ENCODE data around the gene PPP1R16B. TPM values are rescaled to one million over a fixed set of nuclear protein-coding genes. Genes with fewer than 3 reads are reported as not detected.

PPP1R16B gene
- total RNA-seq (2014; rRNA removed; shearing (Covaris generic)): under 0.01 TPM in 1 of 2 replicates, not detected in the other

DNA sequence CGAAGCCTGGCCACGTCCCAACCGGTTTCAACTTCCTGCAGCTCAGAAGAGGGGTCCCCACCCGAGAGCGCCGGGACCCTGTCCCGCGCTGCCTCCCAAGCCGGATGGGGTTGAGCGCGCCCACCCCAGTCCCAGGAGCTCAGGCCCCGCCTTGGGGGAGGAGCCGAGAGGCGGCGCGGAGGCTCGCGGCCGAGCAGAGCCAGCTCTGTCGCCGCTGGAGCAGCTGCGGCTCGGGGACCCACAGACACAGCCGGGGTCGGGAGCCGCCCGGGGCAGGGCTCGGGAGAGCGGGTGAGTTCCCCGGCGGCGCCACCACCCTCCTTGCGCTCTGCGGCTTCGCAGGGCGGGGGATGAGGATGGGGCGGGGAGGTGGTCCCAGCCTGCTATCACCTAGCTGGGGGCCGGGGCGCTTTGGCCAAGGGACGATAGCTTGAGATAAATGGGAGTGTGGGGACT is at the start of gene PPP1R16B:
TSS of gene PPP1R16B (plus strand) at position 196 of the 456 bp plus-strand sequence. CDS start 30,229 bp downstream, outside the sequence.
- DNase-seq (ENCODE audit: low read depth): peak; percentile 53

DNA sequence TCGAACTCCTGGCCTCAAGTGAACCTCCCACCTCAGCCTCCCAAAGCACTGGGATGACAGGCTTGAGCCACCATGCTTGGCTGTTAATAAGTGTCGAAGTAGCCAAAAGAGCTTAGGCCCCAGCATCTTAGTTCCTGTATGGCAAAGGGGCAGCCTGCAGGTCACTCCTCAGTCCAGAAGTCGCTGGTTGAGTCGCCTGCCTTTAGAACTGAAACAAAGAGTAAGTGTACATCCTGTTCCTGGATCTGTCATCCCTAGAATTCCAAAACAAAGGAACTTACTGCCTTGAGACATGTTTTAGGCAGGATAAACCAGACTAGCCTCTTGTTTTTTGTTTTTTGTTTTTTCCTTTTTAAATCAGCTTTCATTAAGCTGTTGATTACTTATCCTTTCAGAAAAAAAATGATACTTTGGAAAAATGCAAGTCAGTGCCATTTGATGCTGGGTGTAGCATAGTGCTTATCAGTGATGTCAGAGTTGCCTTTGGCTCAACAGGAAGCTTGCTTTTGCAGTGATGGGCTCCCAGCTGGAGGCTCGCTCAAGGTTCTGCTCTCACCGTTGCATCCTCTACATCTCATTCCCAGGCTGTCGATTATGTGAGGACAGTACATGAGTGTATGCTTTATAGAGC is 48.2 kb upstream of the PPP1R16B start:
- no peak for DNase-seq (ENCODE audit: low read depth)

DNA sequence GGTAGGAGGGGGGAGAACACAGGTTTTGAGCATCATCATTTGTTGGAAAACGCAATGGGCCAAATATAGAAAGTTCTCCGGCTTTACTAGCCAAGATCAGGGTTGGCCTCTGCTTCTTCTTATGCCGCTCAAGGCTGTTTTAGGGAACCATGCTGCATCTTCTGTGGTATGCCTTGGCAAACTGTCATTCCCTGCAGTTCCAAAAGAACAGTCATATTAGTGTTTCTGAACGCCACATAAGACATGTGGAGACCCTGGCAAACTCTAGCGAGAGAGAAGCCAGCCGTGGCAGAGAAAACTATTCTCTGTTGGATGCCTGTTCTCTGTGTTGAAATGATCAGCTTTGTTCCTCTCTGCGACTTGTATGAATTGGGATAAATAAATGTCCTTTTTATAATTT is 46.4 kb upstream of the PPP1R16B start:
- no peak for DNase-seq (ENCODE audit: low read depth)

DNA sequence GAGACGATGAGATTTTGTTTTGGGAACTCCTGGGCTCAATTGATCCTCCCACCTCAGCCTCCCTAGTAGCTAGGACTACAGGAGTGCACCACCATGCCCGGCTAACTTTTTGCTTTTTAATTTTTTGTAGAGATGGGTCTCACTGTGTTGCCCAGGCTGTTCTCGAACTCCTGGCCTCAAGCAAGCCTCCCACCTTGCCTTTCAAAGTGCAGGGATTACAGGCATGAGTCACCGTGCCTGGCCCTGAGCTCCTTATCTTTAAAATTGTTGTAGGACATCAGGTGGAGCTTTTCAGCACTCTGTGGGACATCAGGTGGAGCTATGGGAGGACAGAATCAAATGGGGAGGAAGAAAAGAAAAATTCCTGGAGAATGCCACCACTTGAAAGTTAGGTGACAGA is 44.5 kb upstream of the PPP1R16B start:
- no peak for DNase-seq (ENCODE audit: low read depth)

DNA sequence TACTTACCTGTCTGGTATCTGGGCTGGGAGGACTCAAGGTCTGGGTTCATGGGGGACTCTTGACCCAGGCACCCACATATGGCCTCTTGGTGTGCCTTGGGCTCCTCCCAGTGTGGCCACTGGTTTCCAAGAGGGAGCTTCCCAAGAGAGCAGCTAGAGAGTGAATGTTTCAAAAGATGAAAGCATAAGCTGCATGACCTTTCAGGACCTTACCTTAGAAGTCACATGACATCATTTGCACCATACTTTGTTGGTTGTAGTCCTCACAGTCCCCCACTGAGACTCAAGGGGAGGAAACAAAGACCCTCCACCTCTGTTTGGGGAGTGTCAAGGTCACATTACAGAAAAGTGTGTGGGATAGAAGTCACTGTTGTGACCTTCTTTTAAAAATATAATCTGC is 43.3 kb upstream of the PPP1R16B start:
- no peak for DNase-seq (ENCODE audit: low read depth)

DNA sequence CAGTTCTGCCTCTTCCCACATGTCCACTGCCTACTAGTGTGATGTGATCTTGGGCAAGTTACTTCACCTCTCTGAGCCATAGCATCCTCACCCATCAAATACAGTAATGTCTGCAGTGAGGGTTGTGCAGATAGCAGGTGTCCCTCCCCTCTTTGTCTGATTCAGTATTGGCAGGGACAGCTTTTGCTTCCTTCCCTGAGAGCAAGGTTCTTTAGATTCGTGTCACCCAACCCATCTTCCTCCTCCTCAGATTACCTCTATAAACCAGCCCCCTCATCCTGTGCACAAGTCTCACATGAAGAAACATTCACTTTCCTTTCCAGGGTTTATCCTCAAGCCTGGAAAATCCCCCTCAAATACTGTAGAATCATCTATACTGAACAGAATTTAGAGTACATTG is 41.9 kb upstream of the PPP1R16B start:
- DNase-seq (ENCODE audit: low read depth): no peak

DNA sequence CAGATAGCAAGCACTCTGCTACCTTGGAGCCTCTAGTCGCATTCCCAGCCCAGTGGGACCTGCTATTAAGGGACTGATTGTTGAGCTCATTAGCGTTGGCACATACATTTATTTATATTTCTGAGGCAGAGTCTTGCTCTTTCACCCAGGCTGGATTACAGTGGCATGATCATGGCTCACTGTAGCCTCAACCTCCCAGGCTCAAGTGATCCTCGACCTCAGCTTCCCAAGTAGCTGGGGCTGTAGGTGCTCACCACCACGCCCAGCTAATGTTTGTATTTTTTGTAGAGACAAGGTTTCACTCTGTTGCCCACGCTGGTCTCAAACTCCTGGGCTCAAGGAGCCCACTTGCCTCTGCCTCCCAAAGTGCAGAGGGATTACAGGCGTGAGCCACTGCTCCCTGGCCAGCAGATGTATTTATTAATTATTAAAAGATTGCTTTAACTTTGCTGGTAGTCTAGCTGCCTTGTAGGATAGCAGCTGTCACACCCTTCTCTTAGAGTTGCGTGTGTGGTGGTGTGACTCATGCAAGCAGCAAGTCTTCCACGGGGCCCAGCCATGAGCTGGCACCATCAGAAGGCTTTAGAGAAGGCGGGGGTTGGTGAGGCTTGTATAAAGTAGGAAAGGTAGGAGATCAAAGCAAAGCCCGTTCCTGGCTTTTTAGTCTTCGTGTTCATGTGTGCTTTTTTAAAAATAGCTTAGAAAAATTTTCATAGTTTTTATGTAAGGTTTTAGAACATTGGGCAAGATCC is 40.8 kb upstream of the PPP1R16B start:
- DNase-seq (ENCODE audit: low read depth): peak; percentile 85

DNA sequence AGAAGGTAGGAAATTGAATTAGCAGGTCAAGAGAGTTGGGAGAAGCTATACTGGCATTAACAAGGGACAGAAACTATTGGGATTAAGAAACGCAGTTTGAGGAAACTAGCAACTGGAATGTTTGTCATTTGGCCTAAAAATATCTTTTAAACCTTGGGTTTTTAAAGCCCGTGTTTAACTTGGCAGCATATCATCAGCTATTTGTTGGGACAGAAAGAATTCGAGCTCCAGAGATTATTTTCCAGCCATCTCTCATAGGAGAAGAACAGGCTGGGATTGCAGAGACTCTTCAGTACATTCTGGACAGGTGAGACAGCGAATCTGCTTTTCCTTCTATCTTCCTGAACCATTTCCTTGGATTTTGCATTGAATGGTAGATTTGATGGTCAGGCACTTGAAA is 39.4 kb upstream of the PPP1R16B start:
- no peak for DNase-seq (ENCODE audit: low read depth)

DNA sequence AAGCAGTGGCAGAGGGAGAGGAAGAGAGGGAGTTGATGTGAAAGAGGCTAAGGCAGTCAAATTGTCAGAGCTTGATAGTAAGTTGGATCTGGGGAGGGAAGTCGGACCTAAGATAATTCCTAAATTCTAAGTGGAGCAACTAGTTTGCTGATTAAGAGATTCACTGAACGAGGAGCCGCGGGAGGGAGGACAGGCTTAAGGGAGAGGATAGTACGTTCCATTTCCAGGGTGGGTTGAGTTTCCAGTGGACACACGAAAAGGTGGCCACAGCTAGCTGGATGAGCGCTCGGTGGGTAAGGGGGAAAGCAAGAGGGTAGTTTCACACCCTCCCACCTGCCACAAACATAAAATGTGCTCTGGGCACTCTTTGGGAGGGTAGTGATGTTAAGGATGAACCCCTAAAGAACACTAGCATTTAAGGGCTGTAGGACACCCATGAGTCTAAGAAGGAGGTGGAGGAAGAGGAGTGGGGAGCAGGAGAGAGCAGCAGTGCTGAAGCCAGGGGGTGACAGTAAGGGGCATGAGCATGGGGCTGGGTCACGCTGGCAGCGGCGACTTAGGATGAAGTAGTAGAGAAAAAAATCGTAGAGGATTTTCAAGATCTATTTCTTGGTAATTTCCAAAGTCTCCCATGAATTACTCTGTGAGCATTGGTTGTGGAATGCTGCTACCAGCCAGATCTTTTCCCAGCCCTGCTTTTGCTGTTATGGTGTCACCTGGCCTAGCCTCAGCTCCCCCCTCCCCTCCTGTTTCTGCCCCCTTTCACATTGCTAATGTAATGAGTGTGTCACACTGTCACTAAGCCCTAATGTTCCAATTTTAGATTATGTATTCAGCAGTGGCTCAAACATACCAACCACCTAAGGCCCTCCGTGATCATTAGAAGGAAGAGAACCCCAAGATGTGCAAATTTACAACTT is 35.9 kb upstream of the PPP1R16B start:
- DNase-seq (ENCODE audit: low read depth): no peak

DNA sequence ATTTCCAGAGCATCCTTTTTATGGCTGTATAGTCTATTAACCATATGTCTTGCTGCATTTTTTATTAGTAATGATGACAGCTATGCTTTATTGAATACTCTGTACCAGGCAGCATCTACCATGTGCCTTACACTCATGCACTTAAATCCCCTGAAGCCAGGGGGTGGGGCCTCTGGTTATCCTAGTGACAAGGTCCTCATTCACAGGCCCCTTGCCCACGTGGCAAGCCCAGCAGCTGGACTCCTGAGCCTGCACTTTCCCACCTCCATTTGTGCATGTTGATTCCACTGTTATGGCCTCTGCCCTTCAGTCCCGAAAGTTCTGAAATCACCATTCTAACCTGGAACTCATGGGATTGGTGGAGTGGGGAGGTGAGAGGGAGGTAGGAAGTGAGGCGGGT is 35.0 kb upstream of the PPP1R16B start:
- no peak for DNase-seq (ENCODE audit: low read depth)

DNA sequence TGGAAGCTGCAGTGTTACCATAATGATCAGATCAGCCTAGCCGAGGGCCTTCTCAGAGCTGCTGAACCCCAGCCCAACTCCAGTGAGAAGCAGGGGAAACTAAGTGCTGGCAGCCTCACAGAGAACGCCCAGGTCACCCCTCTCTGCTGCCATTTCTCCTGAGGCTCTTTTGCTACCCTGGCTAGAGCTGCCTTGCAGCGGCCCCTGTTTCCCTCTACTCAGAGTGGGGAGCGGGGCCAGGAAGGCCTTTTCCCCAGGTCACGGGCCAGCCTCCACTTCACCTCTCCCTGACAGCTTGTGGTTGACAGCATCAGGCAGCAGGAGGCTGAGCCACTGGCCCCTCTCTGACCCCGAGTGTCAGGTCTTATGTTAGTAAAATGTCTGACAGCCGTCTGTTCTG is 34.5 kb upstream of the PPP1R16B start:
- DNase-seq (ENCODE audit: low read depth): no peak

DNA sequence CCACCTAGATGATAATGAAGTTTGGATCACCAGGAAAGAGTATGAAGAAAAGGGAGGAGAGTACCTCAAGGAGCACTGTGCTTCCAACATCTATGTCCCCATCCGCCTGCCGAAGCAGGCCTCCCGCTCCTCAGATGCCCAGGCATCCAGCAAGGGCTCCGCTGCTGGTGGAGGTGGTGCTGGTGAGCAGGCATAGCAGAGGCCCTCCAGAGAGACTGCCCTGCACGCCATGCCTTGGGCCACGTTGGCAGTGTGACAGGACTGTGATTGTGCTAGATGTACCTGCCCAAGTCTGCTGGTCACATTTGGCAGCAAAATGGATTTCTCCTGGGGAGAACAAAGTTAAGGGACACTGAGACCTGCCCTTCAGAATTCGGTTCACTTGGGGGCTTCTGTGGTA is 33.9 kb upstream of the PPP1R16B start:
- no peak for DNase-seq (ENCODE audit: low read depth)

DNA sequence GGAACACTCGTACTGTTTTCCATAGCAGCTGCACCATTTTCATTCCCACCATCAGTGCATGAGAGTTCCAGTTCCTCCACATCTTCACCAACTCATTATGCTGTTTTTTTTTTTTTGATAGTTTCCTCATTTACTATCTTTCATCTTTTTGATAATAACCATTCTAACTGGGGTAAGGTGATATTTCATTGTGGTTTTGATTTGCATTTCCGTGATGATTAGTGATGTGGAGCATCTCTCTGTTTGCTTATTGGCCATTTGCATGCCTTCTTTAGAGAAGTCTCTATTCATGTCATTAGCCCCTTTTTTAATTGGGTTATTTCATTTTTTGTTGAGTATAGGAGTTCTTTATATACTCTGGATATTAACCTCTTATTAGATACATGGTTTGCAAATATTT is 31.3 kb upstream of the PPP1R16B start:
- DNase-seq (ENCODE audit: low read depth): no peak

DNA sequence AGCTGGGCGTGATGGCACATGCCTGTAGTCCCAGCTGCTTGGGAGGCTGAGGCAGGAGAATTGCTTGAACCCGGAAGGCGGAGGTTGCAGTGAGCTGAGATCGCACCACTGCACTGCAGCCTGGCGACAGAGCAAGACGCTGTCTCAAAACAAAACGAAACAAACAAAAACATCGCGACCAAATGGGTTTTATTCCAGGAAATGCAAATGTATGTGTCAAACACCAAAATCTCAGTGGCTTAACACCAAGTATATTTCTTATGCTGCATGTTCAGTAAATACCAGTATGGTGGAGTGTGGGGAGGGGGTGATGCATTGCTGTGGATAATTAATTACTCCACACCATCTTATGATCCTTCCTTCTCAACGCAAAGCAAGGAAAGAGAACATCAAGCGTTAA is 29.1 kb upstream of the PPP1R16B start:
- DNase-seq (ENCODE audit: low read depth): no peak

DNA sequence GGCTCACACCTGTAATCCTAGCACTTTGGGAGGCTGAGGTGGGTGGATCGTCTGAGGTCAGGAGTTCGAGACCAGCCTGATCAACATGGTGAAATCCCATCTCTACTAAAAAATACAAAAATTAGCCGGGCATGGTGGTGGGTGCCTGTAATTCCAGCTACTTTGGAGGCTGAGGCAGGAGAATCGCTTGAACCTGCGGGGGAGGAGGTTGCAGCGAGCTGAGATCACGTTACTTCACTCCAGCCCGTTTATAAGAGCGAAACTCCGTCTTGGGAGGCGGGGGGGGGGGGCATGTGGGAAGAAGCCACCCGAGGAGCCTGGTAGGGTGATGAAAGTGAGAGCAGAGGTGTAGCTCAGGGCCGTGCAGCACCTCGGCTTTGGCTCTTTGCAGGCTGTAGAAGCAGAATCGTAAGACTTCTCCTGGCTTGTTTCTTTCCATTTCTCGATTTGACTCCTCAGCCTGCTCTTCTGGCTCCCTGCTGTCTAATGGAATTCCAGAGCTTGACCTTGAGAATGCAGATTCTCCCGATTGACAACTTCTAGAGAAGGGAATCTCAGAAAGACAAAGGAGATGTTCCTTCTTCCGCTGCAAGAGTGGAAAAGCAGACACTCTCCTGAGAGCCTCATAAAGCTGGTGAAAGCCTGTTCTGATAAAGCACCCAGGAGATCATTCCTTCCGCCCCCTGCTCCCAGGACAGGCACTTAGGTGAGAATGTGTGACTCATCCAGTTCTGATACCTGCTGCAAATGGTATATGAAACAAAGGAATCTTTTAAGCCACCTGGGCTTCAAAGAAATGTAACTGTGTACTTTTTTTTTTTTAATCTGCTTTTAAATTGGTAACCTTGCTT is 26.0 kb upstream of the PPP1R16B start:
- DNase-seq (ENCODE audit: low read depth): no peak

DNA sequence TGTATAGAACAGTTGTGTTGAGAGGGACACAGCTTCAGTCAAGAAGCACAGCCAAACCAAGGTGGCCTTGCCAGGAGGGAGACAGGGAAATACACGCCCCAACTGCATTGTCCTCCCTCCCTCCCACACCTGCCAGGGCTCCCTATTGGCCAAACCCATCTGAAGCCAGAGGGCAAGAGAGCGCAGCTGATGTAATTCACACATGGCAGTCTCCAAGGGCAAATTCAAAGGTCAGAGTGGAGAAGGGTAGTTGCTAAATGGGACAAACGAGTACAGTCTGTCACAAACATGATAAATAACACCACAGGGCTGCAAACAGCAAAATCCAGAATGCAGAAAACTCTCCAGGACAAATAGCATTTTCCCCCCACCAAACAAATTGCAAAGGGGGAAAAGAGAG is 23.2 kb upstream of the PPP1R16B start:
- DNase-seq (ENCODE audit: low read depth): no peak

DNA sequence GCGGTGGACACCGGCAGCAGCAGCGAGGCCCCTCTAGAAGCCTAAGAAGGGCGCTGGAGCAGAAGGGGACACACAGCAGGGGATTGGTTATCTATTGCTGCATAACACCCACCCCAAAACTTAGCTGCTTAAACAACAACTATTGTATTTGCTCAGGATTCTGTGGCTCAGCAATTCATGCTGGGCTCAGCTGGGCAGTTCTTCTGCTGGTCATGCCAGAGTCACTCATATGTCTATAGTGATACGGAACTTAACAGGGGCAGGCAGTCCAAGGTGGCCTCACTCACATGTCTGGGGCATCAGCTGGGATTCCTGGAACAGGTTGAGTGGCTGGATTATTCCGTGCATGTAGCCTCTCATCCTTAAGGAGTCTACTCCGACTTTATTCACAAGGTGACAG is 17.6 kb upstream of the PPP1R16B start:
- DNase-seq (ENCODE audit: low read depth): no peak

DNA sequence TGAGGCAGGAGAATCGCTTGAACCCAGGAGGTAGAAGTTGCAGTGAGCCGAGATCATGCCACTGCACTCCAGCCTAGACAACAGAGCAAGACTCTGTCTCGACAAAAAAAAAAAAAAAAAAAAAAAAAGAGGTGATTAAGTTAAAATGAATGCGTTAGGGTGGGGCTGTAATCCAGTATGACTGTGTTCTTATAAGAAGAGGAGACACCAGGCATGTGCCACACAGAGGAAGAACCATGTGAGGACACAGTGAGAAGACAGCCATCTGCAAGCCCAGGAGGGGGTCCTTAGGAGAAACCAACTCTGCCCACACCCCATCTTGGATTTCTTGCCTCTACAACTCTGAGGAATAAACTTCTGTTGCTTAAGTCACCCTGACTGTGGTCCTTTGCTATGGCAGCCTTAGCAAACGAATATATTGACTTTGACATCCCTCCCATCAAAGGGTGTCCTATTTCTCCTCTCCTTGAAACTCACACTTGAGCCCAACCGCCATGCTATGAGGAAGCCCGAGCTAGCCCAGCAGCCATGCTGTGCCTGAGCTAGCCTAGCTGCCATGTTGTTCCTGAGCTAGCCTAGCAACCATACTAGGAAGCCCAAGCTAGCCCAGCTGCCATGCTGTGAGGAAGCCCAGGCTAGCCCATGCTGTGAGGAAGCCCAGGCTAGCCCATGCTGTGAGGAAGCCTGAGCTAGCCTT is 15.8 kb upstream of the PPP1R16B start:
- peak; percentile 51 for DNase-seq (ENCODE audit: low read depth)

DNA sequence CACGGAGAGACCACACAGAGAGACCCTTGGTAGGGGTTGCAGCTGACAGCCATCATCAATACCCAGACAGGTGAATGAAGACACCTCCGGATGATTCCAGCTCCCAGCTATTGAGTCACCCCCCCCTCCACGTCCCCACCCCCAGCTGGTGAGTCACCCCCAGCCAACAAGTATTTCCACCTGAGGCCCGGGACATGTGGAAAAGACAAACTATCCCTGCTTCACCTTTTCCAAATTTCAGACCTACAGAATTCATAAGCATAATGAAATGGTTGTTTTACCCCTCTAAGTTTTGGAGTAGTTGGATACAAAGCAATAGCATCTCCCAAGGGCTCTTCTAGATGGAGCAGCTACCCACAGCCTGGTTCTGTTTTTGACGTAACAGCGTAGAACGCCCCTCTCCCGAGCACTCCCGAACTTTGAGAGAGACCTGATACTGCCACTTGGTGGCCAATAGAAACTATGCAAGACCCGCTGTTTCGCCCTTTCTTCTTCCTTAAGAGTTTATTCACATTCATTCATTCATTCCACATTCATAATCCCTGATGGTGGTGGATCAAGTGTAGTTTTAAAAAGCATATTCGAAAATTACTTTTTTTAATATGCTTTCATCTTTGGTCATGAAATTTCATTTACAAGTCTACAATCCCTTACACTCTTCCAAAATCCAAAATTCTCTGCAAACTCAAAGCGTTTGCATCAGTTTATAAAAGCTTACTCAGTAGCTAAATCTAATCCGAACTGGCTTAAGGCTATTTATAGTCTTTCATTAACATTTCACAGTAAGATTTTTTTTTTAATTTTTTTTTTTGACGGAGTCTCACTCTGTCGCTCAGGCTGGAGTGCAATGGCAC is 15.1 kb upstream of the PPP1R16B start:
- peak; percentile 59 for DNase-seq (ENCODE audit: low read depth)

DNA sequence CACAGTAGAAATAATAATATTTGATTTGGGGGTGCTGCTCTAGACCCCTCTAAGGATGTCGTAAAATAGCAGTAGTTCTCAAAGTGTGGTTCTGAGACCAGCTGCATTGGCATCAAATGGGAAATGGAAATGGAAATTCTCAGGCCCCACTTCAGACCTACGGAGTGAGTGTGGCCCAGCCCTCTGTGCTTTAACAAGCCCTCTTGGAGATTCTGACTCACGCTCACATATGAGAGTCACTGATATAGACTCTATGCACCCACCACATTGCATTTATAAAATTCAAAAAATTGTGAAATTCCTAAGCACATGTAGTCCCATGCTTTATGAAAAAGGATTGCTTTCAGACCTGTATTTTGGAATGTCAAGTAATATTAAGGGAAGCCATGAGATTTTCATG is 14.2 kb upstream of the PPP1R16B start:
- DNase-seq (ENCODE audit: low read depth): no peak
